ENCODE results near the gene UNC5A.

The UNC5A gene

GRCh38 chr5:176874198-176874780, 63.9 kb downstream of the UNC5A start:
- Histone ChIP-seq H3K27ac (no peak overlapping the region), H3K36me3 (ENCODE audit: insufficient read depth) (no peaks in the 10 kb centered on the region), H3K4me1 (ENCODE audit: low read depth, poor library complexity, severe bottlenecking) (no peaks in the 10 kb centered on the region), H3K4me3 (IDR thresholded peaks at IDR 0.05; ENCODE audit: insufficient read depth, low read depth, low read length) (no peak overlapping the region), H3K9ac (no peak overlapping the region), H2AFZ (ENCODE audit: low read depth) (no peak overlapping the region), H3K27me3 (ENCODE audit: insufficient read depth, low read depth) (peaks cover 18% of the 10 kb centered on the region; the same call in 1 of the 2 replicates), H3K79me2 (ENCODE audit: insufficient read depth, low read depth) (no peaks in the 10 kb centered on the region), H3K4me2 (no peak overlapping the region), H4K20me1 (ENCODE audit: insufficient read depth) (no peaks in the 10 kb centered on the region)
- no peak for TF ChIP-seq CTCF (conservative IDR thresholded peaks at IDR 0.05; ENCODE audit: low read depth, low read length)

DNA sequence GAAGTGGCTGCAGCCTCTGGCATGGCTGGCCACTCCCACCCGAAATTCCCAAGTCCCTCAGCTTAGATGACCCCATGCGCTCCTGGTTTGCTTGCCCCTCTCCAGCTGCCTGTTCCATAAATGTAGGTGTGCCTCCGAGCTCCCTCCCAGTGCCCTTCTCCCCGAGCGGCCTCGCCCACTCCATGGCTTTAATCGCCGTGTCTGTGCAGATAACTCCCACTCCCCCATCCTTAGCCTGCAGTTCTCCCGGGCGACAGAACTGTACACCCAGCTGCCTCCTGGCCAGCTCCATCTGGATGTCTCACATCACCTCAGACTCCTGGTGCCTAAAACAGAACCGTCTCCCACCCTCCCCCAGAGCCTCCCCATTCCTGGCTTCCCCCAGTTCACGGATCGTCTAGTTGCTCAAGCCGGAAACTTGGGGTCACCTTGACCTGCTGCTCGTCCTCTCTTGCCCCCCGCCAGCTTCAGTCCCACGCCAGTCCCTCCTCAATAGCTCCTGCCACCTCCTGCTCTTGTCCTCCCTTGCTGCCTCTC, 64.7 kb downstream of the UNC5A start:
- H3K27me3 ChIP-seq (ENCODE audit: insufficient read depth, low read depth), result peaks cover 24% of the 10 kb centered on the region; the same call in 1 of the 2 replicates
- H3K4me2 ChIP-seq, result no peak overlapping the region
- H3K36me3 ChIP-seq (ENCODE audit: insufficient read depth), result no peaks in the 10 kb centered on the region
- H3K4me3 ChIP-seq (IDR thresholded peaks at IDR 0.05; ENCODE audit: insufficient read depth, low read depth, low read length), result no peak overlapping the region
- no peak overlapping the region for H3K27ac ChIP-seq
- no peak overlapping the region for H2AFZ ChIP-seq (ENCODE audit: low read depth)
- no peaks in the 10 kb centered on the region for H3K79me2 ChIP-seq (ENCODE audit: insufficient read depth, low read depth)
- H3K9ac ChIP-seq, result no peak overlapping the region
- no peak for TF ChIP-seq CTCF (conservative IDR thresholded peaks at IDR 0.05; ENCODE audit: low read depth, low read length)
- H4K20me1 ChIP-seq (ENCODE audit: insufficient read depth), result no peaks in the 10 kb centered on the region
- H3K4me1 ChIP-seq (ENCODE audit: low read depth, poor library complexity, severe bottlenecking), result no peaks in the 10 kb centered on the region

DNA sequence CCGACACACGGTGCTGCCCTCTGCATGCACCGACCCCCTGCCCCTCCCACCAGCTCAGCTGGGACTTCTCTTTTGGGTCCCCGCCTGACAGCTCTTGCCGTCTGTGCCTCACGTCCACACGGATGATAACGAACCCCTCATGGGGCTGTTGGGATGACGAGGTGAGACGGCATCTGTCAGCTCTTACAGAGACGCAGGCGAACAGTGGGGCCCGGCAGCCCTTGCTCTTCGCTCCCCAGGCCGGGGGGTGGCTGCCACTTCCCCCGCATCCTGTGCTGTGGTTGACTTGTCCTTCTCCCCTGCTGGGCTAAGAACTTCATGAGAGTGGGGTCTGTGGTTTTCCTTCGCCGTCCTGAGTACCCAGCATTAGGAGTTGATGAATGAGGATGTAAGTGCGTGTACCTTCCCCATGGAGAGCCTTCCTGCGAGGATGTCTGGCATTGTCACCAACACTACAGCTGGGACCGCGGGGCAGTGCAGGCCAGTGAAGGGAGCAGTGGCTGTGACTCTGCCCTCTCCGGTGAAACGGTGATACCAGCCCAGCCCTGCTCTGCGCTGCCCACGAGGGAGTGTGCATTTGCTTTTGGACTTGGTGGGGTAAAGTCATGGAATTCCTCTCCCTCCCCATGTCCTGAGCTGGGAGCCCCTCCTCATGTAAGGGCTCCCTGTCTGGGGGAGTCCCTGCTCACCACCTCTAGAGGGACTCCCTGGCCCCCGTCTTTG, 65.6 kb downstream of the UNC5A start:
- no peaks in the 10 kb centered on the region for H4K20me1 ChIP-seq (ENCODE audit: insufficient read depth)

More for the DNA sequence above, 65.6 kb downstream of the UNC5A start:
- Histone ChIP-seq H3K9ac (no peak overlapping the region), H2AFZ (ENCODE audit: low read depth) (no peak overlapping the region), H3K27me3 (ENCODE audit: insufficient read depth, low read depth) (peaks cover 27% of the 10 kb centered on the region; the same call in 1 of the 2 replicates), H3K36me3 (ENCODE audit: insufficient read depth) (no peaks in the 10 kb centered on the region), H3K27ac (no peak overlapping the region), H3K79me2 (ENCODE audit: insufficient read depth, low read depth) (no peaks in the 10 kb centered on the region), H3K4me3 (IDR thresholded peaks at IDR 0.05; ENCODE audit: insufficient read depth, low read depth, low read length) (no peak overlapping the region), H3K4me1 (ENCODE audit: low read depth, poor library complexity, severe bottlenecking) (no peaks in the 10 kb centered on the region), H3K4me2 (no peak overlapping the region)
- TF ChIP-seq CTCF (conservative IDR thresholded peaks at IDR 0.05; ENCODE audit: low read depth, low read length), result no peak

Data from KMS-11 (cell line).